GM23338 (cell line): Measurements from ENCODE around the gene IFI35.

Source experiments
- CREB1 ChIP-seq: fragments of 250-450 bp; sonication (Bioruptor Pico); IDR thresholded peaks from 2 replicates; pipeline ENCODE4 v1.5.0; 2020; ENCODE audit warnings: low read depth, mild to moderate bottlenecking, moderate library complexity
- EZH2 ChIP-seq: fragments of 200-600 bp; sonication (generic); IDR thresholded peaks from one replicate; pipeline ENCODE4 v1.8.0; 2017; ENCODE audit warnings: antibody characterized with exemption, mild to moderate bottlenecking, low read depth; ENCODE audit not compliant: unreplicated experiment
- EZH2phosphoT487 ChIP-seq: fragments of 200-600 bp; sonication (generic); IDR thresholded peaks from one replicate; pipeline ENCODE4 v1.8.1; 2018; ENCODE audit warnings: antibody characterized with exemption; ENCODE audit not compliant: unreplicated experiment
- JUNB ChIP-seq: IDR thresholded peaks from one replicate; pipeline ENCODE4 v1.6.1; 2016; ENCODE audit warnings: antibody characterized with exemption; ENCODE audit not compliant: unreplicated experiment
- NANOG ChIP-seq: IDR thresholded peaks from 2 replicates; pipeline ENCODE4 v1.6.1; 2016; ENCODE audit warnings: antibody characterized with exemption, borderline replicate concordance
- POLR2AphosphoS5 ChIP-seq: IDR thresholded peaks from 2 replicates; pipeline ENCODE4 v1.6.1; 2016; ENCODE audit warnings: antibody characterized with exemption, low read depth
- REST ChIP-seq: IDR thresholded peaks from one replicate; pipeline ENCODE4 v1.6.1; 2018; ENCODE audit warnings: antibody characterized with exemption; ENCODE audit not compliant: unreplicated experiment
- ZNF114 ChIP-seq: fragments of 250-450 bp; sonication (Bioruptor Pico); IDR thresholded peaks from 2 replicates; pipeline ENCODE4 v1.5.0; 2020; ENCODE audit warnings: mild to moderate bottlenecking, moderate library complexity
- TF ChIP-seq, protein P1 (sequence below), 2 experiments: fragments of 200-600 bp in 1 of 2; sonication (generic) in 1 of 2; conservative IDR thresholded peaks; 2 replicates each; pipeline versions ENCODE4 v1.5.1 to v1.6.1; 2016 to 2017; ENCODE audit warnings: antibody characterized with exemption in 2 of 2, low read depth in 2 of 2, mild to moderate bottlenecking in 2 of 2, moderate library complexity in 1 of 2

GRCh38 chr17:43015579-43015978, 9.0 kb downstream of the IFI35 start:
- TF ChIP-seq, protein P1, sequence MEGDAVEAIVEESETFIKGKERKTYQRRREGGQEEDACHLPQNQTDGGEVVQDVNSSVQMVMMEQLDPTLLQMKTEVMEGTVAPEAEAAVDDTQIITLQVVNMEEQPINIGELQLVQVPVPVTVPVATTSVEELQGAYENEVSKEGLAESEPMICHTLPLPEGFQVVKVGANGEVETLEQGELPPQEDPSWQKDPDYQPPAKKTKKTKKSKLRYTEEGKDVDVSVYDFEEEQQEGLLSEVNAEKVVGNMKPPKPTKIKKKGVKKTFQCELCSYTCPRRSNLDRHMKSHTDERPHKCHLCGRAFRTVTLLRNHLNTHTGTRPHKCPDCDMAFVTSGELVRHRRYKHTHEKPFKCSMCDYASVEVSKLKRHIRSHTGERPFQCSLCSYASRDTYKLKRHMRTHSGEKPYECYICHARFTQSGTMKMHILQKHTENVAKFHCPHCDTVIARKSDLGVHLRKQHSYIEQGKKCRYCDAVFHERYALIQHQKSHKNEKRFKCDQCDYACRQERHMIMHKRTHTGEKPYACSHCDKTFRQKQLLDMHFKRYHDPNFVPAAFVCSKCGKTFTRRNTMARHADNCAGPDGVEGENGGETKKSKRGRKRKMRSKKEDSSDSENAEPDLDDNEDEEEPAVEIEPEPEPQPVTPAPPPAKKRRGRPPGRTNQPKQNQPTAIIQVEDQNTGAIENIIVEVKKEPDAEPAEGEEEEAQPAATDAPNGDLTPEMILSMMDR (conservative IDR thresholded peaks at IDR 0.05; ENCODE audit: low read depth in 2 of 2): no peak
- TF ChIP-seq REST (no peak), CREB1 (no peak), POLR2AphosphoS5 (no peak), EZH2 (no peak), EZH2phosphoT487 (no peak), JUNB (no peak), NANOG (no peak), ZNF114 (CRISPR knock-in tag) (no peak)
